DOHH2 (cell line): ENCODE results near the gene TCF15.

ENCODE experiments used
- H3F3A ChIP-seq: fragments of 200-600 bp; sonication (generic), shearing (Covaris generic); 2 replicates; pipeline ENCODE4 v1.6.0; 2016; ENCODE audit warnings: antibody characterized with exemption, mild to moderate bottlenecking; ENCODE audit not compliant: control insufficient read depth, insufficient read depth
- H3K27ac ChIP-seq: fragments of 200-600 bp; sonication (generic); 2 replicates; pipeline ENCODE4 v1.5.1; 2014; ENCODE audit warnings: low read depth, mild to moderate bottlenecking, low read length, moderate library complexity
- H3K27me3 ChIP-seq: fragments of 200-600 bp; sonication (generic); 2 replicates; pipeline ENCODE4 v1.6.1; 2014; ENCODE audit warnings: mild to moderate bottlenecking, low read length, mixed read lengths; ENCODE audit not compliant: control insufficient read depth
- H3K36me3 ChIP-seq: fragments of 200-600 bp; sonication (generic); 2 replicates; pipeline ENCODE4 v1.6.1; 2014; ENCODE audit warnings: mild to moderate bottlenecking, low read length, moderate library complexity, mixed read lengths; ENCODE audit not compliant: control insufficient read depth
- H3K4me1 ChIP-seq: fragments of 200-600 bp; sonication (generic); 2 replicates; pipeline ENCODE4 v1.6.1; 2014; ENCODE audit warnings: mild to moderate bottlenecking, low read length, mixed read lengths; ENCODE audit not compliant: control insufficient read depth
- H3K4me2 ChIP-seq: fragments of 200-600 bp; sonication (generic); 2 replicates; pipeline ENCODE4 v1.6.0; 2014; ENCODE audit warnings: mild to moderate bottlenecking, low read length, moderate library complexity
- H3K4me3 ChIP-seq: fragments of 200-600 bp; sonication (generic); 2 replicates; pipeline ENCODE4 v1.5.1; 2014; ENCODE audit warnings: mild to moderate bottlenecking, low read length, mixed read lengths
- H3K79me2 ChIP-seq: fragments of 200-600 bp; sonication (generic); 2 replicates; pipeline ENCODE4 v1.6.1; 2014; ENCODE audit warnings: mild to moderate bottlenecking, low read length, mixed read lengths; ENCODE audit not compliant: control insufficient read depth
- H3K9me2 ChIP-seq: fragments of 200-600 bp; sonication (generic); replicated peaks from 2 replicates; pipeline ENCODE4 v1.6.1; 2014; ENCODE audit warnings: mild to moderate bottlenecking, low read length, mixed read lengths; ENCODE audit not compliant: control insufficient read depth
- H3K9me3 ChIP-seq: fragments of 200-600 bp; sonication (generic); 2 replicates; pipeline ENCODE4 v1.6.1; 2014; ENCODE audit warnings: antibody characterized with exemption, low read length, mixed read lengths; ENCODE audit not compliant: control insufficient read depth, insufficient read depth
- H4K20me1 ChIP-seq: fragments of 200-600 bp; sonication (generic); 2 replicates; pipeline ENCODE4 v1.6.0; 2014; ENCODE audit warnings: low read depth, mild to moderate bottlenecking, antibody characterized with exemption, low read length, moderate library complexity; ENCODE audit not compliant: control insufficient read depth, insufficient read depth
- EZH2phosphoT487 ChIP-seq: fragments of 200-600 bp; sonication (generic); IDR thresholded peaks from 2 replicates; pipeline ENCODE4 v1.6.1; 2017; ENCODE audit warnings: borderline replicate concordance, mild to moderate bottlenecking, antibody characterized with exemption, low read length, moderate library complexity, mixed read lengths
- TF ChIP-seq, protein P1 (sequence below): fragments of 200-600 bp; sonication (generic); IDR thresholded peaks from one replicate; pipeline ENCODE4 v1.5.1; 2014; ENCODE audit warnings: antibody characterized with exemption, mild to moderate bottlenecking, low read depth, low read length; ENCODE audit not compliant: poor library complexity, severe bottlenecking

The TCF15 gene

DNA sequence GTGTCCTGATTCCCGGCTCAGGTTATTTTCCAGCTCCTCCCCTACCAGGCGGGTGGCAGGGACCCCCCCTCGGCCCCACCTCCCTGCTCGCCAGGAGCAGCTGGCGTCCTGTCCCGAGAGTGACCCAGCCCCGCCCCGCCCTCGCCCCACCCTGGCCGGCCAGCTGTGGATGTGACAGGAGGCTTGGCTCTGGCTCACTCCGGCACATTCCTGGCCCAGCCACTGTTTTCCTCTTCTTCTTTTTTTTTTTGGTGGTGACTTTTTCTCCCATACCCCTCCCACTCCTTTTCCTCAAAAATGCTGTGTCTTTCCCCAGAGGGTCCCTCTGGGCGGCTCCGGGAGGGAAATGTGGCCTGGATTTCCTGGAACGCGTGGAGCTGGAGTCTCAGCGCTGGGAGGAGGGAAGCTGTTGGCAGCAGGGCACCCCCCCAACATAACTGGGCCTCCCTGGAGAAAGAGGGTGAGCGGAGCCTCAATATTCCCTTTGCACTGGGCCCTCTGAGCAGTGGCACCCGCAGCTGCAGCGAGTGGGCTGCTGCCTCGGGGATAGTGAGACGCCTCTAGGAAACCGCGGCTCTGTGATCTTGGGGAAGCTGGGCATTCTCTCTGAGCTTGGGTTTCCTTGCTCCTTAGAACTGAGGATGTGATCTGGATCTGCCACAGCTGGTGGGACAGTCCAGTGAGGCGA lies 38.2 kb downstream of the TCF15 start:
- TF ChIP-seq, protein P1, sequence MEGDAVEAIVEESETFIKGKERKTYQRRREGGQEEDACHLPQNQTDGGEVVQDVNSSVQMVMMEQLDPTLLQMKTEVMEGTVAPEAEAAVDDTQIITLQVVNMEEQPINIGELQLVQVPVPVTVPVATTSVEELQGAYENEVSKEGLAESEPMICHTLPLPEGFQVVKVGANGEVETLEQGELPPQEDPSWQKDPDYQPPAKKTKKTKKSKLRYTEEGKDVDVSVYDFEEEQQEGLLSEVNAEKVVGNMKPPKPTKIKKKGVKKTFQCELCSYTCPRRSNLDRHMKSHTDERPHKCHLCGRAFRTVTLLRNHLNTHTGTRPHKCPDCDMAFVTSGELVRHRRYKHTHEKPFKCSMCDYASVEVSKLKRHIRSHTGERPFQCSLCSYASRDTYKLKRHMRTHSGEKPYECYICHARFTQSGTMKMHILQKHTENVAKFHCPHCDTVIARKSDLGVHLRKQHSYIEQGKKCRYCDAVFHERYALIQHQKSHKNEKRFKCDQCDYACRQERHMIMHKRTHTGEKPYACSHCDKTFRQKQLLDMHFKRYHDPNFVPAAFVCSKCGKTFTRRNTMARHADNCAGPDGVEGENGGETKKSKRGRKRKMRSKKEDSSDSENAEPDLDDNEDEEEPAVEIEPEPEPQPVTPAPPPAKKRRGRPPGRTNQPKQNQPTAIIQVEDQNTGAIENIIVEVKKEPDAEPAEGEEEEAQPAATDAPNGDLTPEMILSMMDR: no peak
- TF ChIP-seq EZH2phosphoT487: no peak
- Histone ChIP-seq H3K79me2 (no peaks in the 10 kb centered on the region), H3K27me3 (peaks cover 10% of the 10 kb centered on the region; the same call in 1 of the 2 replicates), H3K4me1 (no peaks in the 10 kb centered on the region), H3K4me2 (no peak overlapping the region), H3K9me3 (no peaks in the 10 kb centered on the region), H3K36me3 (no peaks in the 10 kb centered on the region), H3K4me3 (no peak overlapping the region), H4K20me1 (no peaks in the 10 kb centered on the region), H3F3A (no peaks in the 10 kb centered on the region), H3K9me2 (no peaks in the 10 kb centered on the region), H3K27ac (no peak overlapping the region)

DNA sequence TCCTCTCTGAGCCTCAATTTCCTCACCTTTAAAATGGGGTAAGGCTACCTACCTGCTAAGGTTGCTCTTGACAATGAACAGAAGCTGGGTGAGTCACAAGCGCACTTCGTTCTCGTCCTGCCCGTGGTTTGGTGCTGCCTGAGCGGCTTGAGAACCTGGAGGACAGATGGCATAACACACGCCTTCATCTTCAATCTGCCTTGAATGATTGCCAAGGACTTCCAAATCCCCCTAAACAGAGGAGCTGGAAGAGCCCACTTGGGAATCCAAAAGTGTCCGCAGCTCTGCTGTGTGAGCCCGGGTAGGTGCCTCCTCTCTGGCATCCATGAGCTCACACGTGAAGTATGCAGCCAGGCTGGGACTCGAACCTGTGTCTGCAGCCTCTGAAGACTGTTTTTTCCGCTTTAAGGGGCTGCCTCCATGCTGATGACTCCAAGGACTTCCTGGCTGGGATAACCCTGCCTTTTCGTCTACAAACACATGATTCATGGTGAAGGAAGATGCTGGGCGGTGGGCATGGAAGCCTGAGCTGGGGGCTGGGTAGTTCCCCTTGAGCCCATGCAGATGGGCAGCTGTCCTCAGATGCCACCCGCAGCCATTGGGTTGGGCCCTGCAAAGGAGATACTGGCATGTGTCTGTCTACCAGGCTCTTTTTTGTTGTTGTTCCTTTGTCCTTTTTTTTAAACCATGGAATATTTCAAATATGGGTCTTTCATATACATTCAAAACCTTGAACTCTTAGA lies 41.3 kb downstream of the TCF15 start:
- H3F3A ChIP-seq: no peaks in the 10 kb centered on the region

DNA sequence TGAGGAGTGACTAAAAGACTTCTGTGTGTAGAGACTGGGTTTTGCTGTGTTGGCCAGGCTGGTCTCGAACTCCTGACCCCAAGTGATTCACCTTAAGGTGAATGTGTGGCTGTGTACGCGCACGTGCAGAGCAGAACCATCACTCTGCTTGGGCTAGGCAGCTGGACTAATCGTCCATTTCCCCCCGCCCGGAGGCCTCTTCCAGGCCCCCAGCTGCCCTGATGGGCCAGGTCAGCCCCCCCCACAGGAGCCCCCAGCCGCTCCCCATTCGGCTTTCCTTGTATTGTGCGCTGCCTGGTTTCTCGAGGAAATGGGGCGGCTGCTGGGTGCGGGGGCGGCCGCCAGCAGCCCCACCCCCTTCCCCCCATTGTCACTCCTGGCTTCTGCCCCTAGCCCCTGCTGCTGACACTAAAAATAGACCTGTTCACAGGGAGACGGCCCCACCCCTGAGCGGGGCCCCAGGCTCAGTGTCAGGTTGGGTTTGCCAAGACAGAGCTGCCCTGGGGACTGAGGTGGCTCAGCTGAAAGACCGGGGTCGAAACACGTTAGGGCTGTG lies 41.9 kb downstream of the TCF15 start:
- Histone ChIP-seq H3K9me3 (no peaks in the 10 kb centered on the region), H3K9me2 (no peaks in the 10 kb centered on the region), H3K4me1 (peaks cover 6% of the 10 kb centered on the region), H3K4me3 (no peak overlapping the region), H3K79me2 (no peaks in the 10 kb centered on the region), H3F3A (no peaks in the 10 kb centered on the region), H4K20me1 (no peaks in the 10 kb centered on the region), H3K27me3 (peaks cover 6% of the 10 kb centered on the region; the same call in 1 of the 2 replicates), H3K36me3 (no peaks in the 10 kb centered on the region), H3K4me2 (no peak overlapping the region), H3K27ac (no peak overlapping the region)
- TF ChIP-seq, protein P1: no peak
- no peak for TF ChIP-seq EZH2phosphoT487

More for the DNA sequence above, 41.3 kb downstream of the TCF15 start:
- Histone ChIP-seq H3K9me3 (no peaks in the 10 kb centered on the region), H3K79me2 (no peaks in the 10 kb centered on the region), H3K4me3 (no peak overlapping the region), H3K9me2 (no peaks in the 10 kb centered on the region), H3K27me3 (peaks cover 10% of the 10 kb centered on the region; the same call in 1 of the 2 replicates), H4K20me1 (no peaks in the 10 kb centered on the region), H3K4me2 (no peak overlapping the region), H3K4me1 (peaks cover 6% of the 10 kb centered on the region), H3K27ac (no peak overlapping the region), H3K36me3 (no peaks in the 10 kb centered on the region)
- TF ChIP-seq EZH2phosphoT487: no peak
- TF ChIP-seq, protein P1: no peak
